Thyroid gland (tissue), 4 donors: ENCODE measurements around the gene GALNT2.

Experiments
- CTCF ChIP-seq, 6 experiments: fragments of 200-600 bp in 3 of 6; fragments of 450-650 bp in 3 of 6; sonication (generic) in 3 of 6; IDR thresholded peaks; one replicate each; pipeline ENCODE4 v1.5.1; 2016 to 2019; ENCODE audit warnings: antibody characterized with exemption in 6 of 6, mild to moderate bottlenecking in 2 of 6, inconsistent platforms in 1 of 6, moderate library complexity in 1 of 6
- POLR2A ChIP-seq, 2 donors: fragments of 450-650 bp; IDR thresholded peaks; one replicate each; pipeline ENCODE4 v1.6.1; 2017; ENCODE audit warnings: antibody characterized with exemption in 2 of 2, mild to moderate bottlenecking in 2 of 2, moderate library complexity in 1 of 2

- no peak for TF ChIP-seq POLR2A (IDR thresholded peaks at IDR 0.05)
- TF ChIP-seq CTCF (IDR thresholded peaks at IDR 0.05), result no peak
These were observed 204.4 kb downstream of the GALNT2 start for GRCh38 chr1:230271300-230272035.
